GM21390 (cell line): ENCODE data around the gene EIF5B.
"Not testable (repeated sequence)": the region's sequence is repeated elsewhere in the genome, so short reads cannot be mapped to it uniquely, and the experiment has no call there.

Source experiments
- ATAC-seq: cut with Tn5 transposase; IDR thresholded peaks from one replicate; pipeline ENCODE4 v1.9.1; 2021; ENCODE audit not compliant: unreplicated experiment

The EIF5B gene

DNA sequence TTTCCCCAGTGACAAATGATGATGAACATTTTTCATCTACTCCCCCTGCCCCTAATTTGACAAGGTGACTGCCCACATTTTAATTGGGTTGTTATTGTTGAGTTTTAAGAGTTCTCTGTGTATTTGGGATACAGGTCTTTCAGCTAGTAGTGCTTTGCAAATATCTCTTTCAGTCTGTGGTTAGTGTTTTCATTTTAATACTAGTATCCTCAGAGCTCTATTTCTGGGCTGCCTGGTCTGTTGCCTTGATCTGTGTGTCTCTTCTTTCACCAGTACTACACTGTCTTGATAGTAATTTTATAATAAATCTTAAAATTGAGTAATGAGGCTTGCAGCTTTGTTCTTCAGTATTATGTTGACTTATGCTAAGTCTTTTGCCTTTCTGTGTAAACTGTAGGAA, 19.7 kb downstream of the EIF5B start:
- peak; percentile 61 for ATAC-seq

DNA sequence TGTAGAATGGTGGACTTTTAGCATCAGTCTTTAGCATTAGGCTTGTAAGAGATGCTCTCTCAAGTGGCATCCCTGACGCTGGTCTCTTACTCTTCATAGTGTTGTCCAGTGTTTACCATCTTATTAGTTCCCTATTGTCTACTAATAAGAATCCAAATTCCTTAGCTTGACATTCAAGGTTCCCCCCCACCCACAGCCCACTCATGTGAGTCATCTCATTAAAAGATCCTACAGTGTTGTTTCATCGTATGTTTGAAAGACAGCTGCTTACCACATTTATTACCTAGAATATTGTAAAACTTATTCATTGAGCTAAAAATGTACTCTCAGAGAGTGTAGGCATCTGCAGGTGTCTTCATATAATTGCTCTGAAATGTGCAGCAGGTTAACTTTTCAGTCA, 28.5 kb downstream of the EIF5B start:
- ATAC-seq, result no peak

DNA sequence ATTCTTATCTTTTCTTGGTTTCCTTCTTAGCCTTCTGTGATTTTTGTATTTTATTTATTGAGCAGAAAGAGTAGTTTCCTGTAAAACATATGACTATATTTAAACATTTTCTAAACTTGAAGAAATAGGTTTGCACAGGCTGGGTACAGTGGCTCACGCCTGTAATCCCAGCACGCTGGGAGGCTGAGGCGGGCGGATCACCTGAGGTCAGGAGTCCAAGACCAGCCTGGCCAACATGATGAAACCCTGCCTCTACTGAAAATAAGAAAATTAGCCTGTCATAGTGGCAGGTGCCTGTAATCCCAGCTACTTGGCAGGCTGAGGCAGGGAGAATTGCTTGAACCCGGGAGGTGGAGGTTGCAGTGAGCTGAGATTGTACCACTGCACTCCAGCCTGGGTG, 31.7 kb downstream of the EIF5B start:
- ATAC-seq, result not testable (repeated sequence)

DNA sequence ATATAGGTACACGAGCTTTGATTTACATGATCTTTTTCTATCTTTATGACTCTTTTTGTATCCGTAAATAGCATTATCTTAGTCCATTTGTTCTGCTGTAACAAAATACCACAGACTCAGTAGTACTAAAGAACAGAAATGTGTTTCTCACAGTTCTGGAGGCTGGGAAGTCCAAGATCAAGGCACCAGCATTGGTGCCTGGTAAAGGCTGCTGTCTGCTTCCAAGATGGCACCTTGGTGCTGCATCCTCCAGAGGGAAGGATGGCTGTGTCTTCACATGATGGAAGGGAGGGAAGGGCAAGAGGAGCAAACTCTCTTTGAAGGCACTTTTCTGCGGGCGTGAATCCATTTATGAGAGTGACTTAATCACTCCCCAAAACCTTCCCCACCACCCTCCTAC, 36.0 kb downstream of the EIF5B start:
- ATAC-seq, result no peak

DNA sequence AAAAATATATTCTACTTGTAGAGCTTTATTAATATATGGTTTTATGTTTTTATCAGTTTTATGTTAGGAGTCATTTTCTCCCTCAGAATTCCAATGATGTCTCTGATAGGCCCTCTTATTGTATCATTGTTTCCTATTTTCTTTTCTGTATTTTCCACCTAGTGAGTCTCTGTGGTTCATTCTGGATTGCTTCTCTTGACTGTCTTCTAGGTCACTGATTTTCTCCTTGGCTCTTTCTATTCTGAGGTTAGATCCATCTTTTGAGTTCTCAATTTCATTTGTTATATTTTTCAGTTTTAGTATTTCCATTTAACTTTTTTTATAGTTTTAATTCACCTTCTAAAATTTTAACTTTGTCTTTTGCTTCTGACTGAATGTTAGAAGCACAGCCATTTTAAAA, 37.6 kb downstream of the EIF5B start:
- ATAC-seq, result no peak

DNA sequence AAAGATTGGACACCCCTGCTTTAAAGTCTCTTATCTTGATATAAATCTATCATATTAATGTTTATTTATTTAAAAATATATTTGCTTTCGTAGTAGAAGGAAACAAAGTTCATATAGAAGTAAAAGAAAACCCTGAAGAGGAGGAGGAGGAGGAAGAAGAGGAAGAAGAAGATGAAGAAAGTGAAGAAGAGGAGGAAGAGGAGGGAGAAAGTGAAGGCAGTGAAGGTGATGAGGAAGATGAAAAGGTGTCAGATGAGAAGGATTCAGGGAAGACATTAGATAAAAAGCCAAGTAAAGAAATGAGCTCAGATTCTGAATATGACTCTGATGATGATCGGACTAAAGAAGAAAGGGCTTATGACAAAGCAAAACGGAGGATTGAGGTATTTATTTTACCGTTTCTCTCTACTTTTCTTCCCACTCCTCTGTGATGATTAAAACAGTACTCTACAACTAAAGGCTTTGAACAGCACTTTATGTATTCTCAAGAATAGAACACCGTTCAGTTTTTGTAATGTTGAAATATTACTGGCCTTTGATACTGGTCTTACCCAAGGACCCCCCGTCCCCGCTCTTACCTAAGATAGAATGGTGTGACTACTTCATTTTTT, 39.2 kb downstream of the EIF5B start:
- ATAC-seq, result no peak

DNA sequence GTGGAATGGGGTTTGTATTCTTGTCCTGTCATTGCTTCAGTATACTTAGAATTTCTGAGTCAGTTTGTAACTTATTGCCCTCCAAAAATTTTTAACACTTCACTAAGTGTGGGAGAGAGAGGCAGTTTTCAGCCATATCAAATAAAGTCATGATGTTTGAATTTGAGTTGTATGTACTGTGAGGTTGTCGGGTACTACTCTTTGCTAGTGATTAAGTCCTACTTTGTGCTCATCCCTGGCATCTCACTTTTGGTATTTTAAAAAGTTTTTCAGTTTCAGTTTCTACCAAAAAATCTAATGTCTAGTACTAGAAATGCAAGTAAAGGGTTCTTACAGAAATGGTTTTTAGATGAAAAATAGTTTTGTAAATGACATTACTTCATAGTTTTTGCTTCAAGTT, 40.7 kb downstream of the EIF5B start:
- no peak for ATAC-seq

DNA sequence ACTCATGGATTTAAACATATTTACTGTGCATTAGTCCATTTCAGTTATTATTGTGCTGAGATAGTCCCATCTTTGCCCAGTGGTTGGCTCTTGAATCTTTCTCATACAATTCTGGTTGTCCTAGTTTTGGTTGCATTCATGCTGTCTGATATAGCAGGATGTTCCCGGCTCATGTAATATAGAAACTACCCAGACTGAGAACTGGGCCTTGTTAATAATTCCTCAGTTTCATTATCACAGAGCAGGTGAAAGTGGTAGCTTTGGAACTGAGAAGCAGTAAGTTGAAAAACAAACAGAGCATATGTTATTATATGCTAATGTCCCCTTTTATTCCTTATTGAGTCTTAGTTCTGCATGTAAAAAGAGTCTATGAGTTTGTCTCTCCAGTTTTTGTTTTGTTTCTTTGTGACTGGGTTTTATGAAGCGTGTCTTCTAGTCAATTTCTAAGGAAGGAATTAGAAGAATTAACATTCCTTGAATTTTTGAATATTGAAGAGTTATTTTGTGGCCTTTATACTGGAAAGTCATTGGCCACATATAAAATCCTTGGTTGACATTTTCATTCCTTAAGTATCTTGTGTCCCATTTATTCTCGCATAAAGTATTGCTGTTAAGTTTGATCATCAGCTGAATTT, 43.3 kb downstream of the EIF5B start:
- ATAC-seq, result peak; percentile 58

DNA sequence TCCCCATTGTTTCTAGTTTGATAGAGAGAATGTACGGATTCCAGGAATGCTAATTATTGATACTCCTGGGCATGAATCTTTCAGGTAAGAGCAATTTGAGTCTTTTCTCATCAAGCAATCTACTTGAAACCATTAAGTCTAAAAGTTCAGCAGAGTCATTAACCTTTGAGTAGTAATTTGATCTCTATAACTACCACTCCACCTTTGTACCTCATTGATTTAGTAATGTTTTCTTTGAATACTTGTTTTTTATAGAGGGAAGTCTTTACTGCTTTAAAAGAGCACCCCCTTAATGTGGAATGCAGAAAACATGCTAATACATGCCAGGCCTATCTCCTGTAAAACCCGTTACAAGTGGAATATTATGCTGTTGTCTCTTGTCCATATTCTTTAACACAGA, 45.0 kb downstream of the EIF5B start:
- ATAC-seq, result no peak

DNA sequence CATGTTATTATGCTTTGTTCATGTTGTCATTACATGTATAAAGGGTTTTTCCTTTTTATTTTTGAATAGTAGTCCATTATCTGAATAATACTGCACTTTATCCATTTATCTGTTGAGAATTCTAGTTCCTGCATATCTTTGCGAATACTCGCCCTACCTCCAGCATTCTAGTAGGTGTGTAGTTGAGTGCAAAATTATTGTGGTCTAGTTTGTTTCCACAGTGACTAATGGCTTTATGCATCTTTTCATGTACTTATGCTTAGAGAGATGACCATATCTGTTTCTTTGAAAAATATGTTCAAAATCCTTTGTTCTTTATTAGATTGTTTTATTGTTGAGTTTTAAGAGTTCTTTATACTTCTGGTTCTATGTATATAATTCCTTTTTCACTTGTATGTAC, 48.8 kb downstream of the EIF5B start:
- no peak for ATAC-seq

DNA sequence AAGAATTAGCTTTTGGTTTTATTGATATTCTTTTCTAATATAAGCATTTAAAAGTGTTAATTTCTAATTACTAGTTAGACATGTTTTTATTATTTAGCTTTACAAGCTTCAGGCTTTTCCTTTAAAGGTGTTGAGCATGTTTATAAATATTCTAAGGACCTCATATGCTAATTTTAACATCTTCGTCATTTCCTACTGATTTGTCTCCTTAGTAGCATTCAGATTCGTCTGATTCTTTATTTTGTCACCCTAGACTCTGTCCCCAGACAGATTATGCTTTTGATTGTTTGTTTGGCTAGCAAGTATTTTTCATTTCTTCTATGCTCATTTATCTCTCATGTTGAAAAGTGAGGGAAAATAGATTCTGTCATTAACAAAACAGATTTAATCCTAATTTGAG, 51.7 kb downstream of the EIF5B start:
- no peak for ATAC-seq

DNA sequence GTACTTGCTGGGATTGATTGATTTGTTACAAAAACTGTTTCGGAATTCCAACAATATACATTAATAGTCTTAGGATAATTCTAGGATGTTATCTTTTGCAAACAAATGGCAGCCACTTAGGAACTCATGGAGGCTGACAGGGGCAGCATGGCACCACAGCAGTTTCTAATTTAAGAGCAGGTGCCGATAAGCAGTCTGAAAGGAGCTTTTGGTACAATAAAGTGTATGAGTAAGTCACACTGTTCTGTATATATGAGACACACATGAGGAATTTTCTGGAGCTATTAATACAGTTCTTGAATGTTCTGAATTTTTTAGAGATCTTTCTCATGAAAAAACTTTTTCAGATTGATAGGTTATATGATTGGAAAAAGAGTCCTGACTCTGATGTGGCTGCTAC, 52.2 kb downstream of the EIF5B start:
- ATAC-seq, result no peak

DNA sequence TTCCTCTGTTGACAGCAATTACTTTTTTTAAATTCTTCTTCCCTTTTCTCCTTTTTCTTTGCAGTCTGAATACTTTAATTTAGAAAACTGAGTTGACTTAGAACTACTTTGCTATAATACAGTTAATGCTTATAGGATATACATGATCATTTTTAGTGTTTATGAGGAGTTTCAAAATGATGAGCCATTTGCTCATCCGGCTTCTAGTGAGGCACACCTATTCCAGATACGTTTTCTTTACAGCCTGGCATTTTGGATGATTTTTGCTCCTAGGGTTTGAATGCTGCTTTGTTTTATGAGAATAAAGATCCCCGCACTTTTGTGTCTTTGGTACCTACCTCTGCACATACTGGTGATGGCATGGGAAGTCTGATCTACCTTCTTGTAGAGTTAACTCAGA, 52.8 kb downstream of the EIF5B start:
- no peak for ATAC-seq

DNA sequence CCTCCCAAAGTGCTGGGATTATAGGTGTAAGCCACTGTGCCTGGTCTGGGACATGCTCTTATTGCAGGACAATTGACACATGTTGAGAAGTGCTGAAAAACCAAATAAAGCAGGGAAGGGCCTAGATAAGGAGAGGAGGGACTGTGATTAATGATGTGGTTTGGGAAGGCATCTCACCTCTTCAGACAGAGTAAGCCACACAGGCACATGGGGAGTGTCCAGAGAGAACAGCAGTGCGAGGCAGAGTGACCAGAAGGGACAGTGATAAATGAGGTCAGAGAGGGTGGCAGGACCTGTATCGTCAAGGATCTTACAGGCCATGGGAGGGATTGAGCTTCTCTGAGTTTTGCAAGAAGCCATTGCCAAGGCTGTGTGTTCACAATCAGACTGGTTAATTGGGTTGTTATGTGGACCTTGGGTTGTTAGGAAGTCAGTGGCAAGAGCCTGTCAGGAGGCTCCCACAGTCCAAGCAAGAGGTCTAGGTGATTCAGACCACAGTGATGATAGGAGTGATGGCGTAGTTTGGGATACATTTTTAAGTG, 58.5 kb downstream of the EIF5B start:
- ATAC-seq, result no peak

DNA sequence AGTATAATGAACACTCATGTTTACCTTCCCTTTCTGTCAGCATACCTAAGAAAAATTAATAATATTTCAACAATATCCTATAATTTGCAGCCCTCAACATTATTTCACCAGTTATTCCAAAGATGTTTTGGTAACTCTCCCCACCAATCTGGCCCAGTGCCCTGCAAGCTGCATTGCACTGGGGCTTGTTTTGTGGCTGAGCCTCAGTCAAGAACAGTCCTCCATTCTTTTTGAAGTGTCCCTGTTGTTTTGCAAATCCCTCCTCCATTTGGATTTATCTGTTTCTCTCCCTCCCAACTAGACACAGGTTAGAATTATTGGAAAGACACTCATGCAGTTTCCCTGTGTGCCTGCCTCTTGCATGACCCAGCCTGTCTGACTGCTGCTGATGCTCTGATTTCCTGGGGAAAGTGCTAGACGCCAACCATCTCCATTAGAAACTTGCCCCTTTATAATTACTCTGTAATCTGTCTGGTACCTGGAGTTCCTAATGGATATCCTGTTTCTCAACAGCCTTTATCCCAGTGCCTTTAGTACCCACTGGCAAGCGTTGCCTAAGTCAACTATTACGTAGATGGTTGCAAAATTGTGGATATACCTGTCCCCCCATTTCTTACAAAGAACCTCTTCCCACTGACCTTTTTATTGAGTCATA, 60.2 kb downstream of the EIF5B start:
- no peak for ATAC-seq

DNA sequence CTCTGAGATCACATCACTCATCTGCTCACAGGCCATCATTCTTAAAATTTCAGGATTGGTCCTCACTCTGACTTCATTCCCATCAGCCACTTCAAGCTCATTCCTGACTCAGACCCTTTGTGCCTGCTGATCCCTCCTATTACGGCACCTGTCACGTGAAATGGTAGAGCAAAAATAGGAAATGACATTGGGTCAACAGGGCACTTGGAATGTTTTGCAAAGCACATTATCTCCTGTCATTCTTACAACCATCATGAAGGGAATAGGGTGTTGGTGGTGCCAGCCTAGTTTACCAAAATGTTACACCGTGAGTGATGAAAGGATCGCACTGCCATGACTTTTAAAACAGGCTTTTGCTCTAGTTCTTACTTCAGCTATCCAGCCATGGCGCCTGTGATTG, 61.1 kb downstream of the EIF5B start:
- ATAC-seq, result no peak

DNA sequence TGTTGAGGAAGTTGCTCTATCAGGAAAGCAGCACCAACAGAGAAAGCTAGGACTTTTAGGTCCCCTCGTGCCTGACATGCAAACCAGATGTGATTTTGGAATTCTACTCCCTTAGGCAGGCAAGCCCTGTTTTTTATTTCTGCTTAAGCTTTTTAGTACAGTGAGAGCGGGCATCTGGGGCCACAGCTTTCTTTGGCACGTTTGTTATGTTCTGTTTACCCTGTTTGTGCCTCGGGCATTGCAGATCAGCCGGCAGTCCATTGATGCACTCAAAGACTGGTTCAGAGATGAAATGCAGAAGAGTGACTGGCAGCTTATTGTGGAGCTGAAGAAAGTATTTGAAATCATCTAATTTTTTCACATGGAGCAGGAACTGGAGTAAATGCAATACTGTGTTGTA, 61.9 kb downstream of the EIF5B start:
- ATAC-seq, result no peak

DNA sequence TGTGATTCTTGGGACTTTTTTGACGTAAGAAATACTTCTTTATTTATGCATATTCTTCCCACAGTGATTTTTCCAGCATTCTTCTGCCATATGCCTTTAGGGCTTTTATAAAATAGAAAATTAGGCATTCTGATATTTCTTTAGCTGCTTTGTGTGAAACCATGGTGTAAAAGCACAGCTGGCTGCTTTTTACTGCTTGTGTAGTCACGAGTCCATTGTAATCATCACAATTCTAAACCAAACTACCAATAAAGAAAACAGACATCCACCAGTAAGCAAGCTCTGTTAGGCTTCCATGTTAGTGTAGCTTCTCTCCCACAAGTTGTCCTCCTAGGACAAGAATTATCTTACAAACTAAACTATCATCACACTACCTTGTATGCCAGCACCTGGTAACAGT, 62.6 kb downstream of the EIF5B start:
- no peak for ATAC-seq

DNA sequence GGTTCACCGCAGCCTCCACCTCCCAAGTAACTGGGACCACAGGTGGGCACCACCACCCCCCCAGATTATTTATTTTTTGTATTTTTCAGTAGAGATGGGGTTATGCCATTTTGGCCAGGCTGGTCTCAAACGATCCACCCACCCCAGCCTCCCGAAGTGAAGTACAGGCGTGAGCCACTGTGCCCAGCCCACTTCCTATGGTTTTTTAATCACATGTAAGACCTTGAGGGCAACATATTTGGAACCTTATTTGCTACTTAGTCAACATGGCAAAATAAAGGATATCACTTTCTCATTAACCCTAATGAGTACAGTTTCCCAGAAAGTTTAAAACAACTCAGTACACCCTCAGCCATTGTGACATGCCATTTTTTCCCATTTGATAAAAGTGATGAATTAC, 64.7 kb downstream of the EIF5B start:
- no peak for ATAC-seq

DNA sequence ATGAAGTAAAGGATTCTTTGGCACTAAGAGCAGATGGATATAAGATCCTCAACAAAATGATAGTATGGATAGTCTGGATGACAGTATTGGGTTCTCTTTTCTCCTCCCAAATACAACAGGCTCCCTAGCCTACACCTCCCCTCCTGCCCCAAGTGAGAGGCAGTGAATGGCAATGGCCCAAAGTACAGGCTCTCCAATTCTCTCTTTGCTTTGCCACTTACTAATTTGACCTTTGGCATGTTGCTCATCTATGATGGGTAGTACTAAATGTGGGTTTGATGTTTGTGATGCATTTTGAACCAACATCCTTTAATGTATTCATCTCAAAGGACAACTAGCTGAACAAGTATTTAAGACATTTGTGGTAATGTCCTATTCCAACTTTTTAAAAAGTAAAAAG, 65.9 kb downstream of the EIF5B start:
- ATAC-seq, result no peak

DNA sequence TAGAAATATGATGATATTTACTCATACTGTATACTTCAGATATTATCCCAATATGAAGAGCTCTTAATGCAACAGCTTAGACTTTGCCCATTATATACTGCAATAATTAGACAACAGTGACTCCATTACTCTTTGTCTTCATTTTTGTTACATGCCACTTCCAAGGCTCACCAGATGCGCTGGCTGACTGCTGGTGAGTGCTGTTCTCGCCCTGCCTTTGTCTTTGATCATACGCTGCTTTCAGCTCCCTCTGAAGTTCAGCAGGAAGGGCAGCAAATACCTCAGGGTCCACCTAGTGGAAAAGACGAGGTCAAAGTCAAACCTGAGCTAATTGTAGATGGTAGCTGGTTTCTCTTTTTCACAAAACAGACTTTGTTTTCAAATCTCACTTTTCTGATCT, 66.3 kb downstream of the EIF5B start:
- no peak for ATAC-seq

DNA sequence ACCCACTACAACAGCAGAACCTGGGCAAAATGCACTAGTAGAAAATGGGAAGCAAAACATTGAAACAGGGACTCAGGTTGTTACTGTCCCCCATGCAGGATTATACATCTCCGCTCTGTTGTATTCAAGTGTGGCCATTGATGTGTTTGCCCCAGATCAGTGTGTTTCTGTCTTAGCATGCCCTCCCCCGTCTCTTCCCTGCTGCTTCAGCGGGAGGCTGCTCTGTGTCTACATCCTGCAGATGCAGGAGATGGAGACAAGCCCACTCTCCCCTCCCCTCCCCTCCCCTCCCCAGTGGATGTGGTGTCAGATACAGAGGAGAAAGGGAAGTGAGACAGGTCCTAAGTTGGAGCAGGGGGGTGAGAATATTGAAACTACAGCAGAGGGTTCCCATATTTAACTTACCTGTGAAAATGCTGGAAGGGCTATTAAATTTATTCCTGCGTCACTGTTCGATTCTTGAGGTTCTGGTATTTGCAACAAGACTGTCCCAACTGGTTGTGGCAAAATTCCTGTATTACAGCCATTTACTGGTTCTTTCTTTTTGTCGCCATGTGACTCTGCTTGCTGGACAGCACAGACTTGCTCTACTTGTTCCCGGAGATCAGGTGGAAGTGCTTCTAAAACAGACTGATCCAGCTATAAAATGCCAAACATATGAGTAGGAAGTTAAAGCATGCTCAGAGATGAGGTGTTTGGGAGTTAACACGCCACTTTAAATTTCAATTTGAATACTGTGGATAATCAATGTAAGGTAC, 67.0 kb downstream of the EIF5B start:
- no peak for ATAC-seq
